GM23248 (cell line): ENCODE measurements around the gene CSNK2A2. TPM values are rescaled to one million over a fixed set of nuclear protein-coding genes. Genes with fewer than 3 reads are reported as not detected.

Source experiments
- DNase-seq: peaks from one replicate; pipeline ENCODE4 v3.0.0-alpha.2; 2015
- H2AFZ ChIP-seq: fragments of 200-600 bp; sonication (generic); 2 replicates; pipeline ENCODE4 v1.6.1; 2016; ENCODE audit warnings: antibody characterized with exemption
- H3F3A ChIP-seq: fragments of 200-600 bp; sonication (generic); 2 replicates; pipeline ENCODE4 v1.6.1; 2016; ENCODE audit warnings: mild to moderate bottlenecking, antibody characterized with exemption, mixed run types; ENCODE audit not compliant: insufficient read depth
- H3K27ac ChIP-seq: fragments of 200-600 bp; sonication (generic); 2 replicates; pipeline ENCODE4 v1.5.1; 2016; ENCODE audit warnings: mild to moderate bottlenecking
- H3K27me3 ChIP-seq: fragments of 200-600 bp; sonication (generic); replicated peaks from 2 replicates; pipeline ENCODE4 v1.6.1; 2016; ENCODE audit warnings: mild to moderate bottlenecking; ENCODE audit not compliant: insufficient read depth
- H3K36me3 ChIP-seq: fragments of 200-600 bp; sonication (generic); 2 replicates; pipeline ENCODE4 v1.6.1; 2016; ENCODE audit warnings: low read depth, mild to moderate bottlenecking
- H3K4me1 ChIP-seq: fragments of 200-600 bp; sonication (generic); 2 replicates; pipeline ENCODE4 v1.6.1; 2016; ENCODE audit warnings: mild to moderate bottlenecking; ENCODE audit not compliant: insufficient read depth
- H3K4me2 ChIP-seq: fragments of 200-600 bp; sonication (generic); one replicate; pipeline ENCODE4 v1.6.1; 2016; ENCODE audit warnings: mild to moderate bottlenecking; ENCODE audit not compliant: unreplicated experiment
- H3K4me3 ChIP-seq: fragments of 200-600 bp; sonication (generic); 2 replicates; pipeline ENCODE4 v1.5.1; 2016; ENCODE audit warnings: mild to moderate bottlenecking
- H3K79me2 ChIP-seq: fragments of 200-600 bp; sonication (generic); 2 replicates; pipeline ENCODE4 v1.6.1; 2016; ENCODE audit warnings: mild to moderate bottlenecking; ENCODE audit not compliant: insufficient read depth
- H3K9ac ChIP-seq: fragments of 200-600 bp; sonication (generic); 2 replicates; pipeline ENCODE4 v1.6.1; 2016; ENCODE audit warnings: mild to moderate bottlenecking
- H3K9me2 ChIP-seq: fragments of 200-600 bp; sonication (generic); 2 replicates; pipeline ENCODE4 v1.6.1; 2016; ENCODE audit warnings: mixed run types, mild to moderate bottlenecking, moderate library complexity; ENCODE audit not compliant: insufficient read depth
- H3K9me3 ChIP-seq: fragments of 200-600 bp; sonication (generic); one replicate; pipeline ENCODE4 v1.6.1; 2017; ENCODE audit warnings: low read depth
- H4K20me1 ChIP-seq: fragments of 200-600 bp; sonication (generic); 2 replicates; pipeline ENCODE4 v1.6.0; 2016; ENCODE audit not compliant: insufficient read depth
- EZH2 ChIP-seq: fragments of 200-600 bp; sonication (generic); IDR thresholded peaks from 2 replicates; pipeline ENCODE4 v1.6.1; 2018; ENCODE audit warnings: antibody characterized with exemption, mild to moderate bottlenecking; ENCODE audit not compliant: insufficient read depth, poor library complexity, severe bottlenecking
- EZH2phosphoT487 ChIP-seq: fragments of 200-600 bp; sonication (generic); IDR thresholded peaks from 2 replicates; pipeline ENCODE4 v1.6.1; 2018; ENCODE audit warnings: antibody characterized with exemption, moderate library complexity, mild to moderate bottlenecking, low read depth; ENCODE audit not compliant: insufficient read depth
- WGBS, 2 experiments: methylation state at CpG; one replicate each; pipeline ENCODE4 v1.1.6; 2015 to 2017; ENCODE audit warnings: low lambda C conversion rate in 2 of 2, low coverage in 1 of 2; ENCODE audit errors: missing lambda C conversion rate in 2 of 2; 5-methylcytosine and 5-hydroxymethylcytosine counted together
- in situ Hi-C: fragments of 300-500 bp; cut with MboI; formaldehyde crosslinking; loops from 2 replicates; pipeline ENCODE4 v1.15.0; 2020
- polyA plus RNA-seq: library from polyadenylated mRNA; unstranded; fragments of >200 nt; fragmentation: Nextera tagmentation; extraction: Ambion mirVana; gene quantifications from 2 replicates; pipeline ENCODE4 v1.2.1, GENCODE V29; 2016
- total RNA-seq: library from RNA; depleted of rRNA; stranded (reverse); fragments of >200 nt; shearing (Covaris generic); gene quantifications from 2 replicates; pipeline ENCODE4 v1.2.3, GENCODE V29; 2014

CSNK2A2 gene
- total and polyA plus RNA-seq, 2 experiments from 2014 or later, result 16.6 to 27.4 TPM

- Histone ChIP-seq H3K79me2 (peaks cover 43% of the 10 kb centered on the region), H4K20me1 (peaks cover 5% of the 10 kb centered on the region; the same call in 1 of the 2 replicates), H3K9me3 (no peaks in the 10 kb centered on the region), H3K4me3 (peak within 1 kb of the TSS; percentile 93), H3K27ac (peak within 1 kb of the TSS; percentile 95), H3K9ac (peak within 1 kb of the TSS; percentile 95), H3K4me2 (peak within 1 kb of the TSS; percentile 96), H3K27me3 (no peaks in the 10 kb centered on the region), H3K9me2 (no peaks in the 10 kb centered on the region), H3F3A (peaks cover 27% of the 10 kb centered on the region), H3K36me3 (no peaks in the 10 kb centered on the region), H2AFZ (peak within 1 kb of the TSS; percentile 89), H3K4me1 (peaks cover 39% of the 10 kb centered on the region)
- 2 to 3% methylated on average over 63 to 70 of the region's 70 CpGs for WGBS, 2 experiments
- TF ChIP-seq EZH2phosphoT487 (no peak), EZH2 (no peak)
- DNase-seq, result peak; percentile 100
- in situ Hi-C loops, result no loop called here
These were observed 68.6 kb downstream of the CSNK2A2 start, which contains the start of gene CFAP20 for GRCh38 chr16:58129097-58129936. TSS of gene CFAP20 (minus strand) at chr16:58129381. CDS start at chr16:58129115, 266 bp downstream.

GRCh38 chr16:58128711-58129096 lies 69.2 kb downstream of the CSNK2A2 start:
- H3K9ac ChIP-seq, result peak overlapping the region; percentile 95
- 0 to 1% methylated on average over 8 to 22 of the region's 25 CpGs for WGBS, 2 experiments

DNA sequence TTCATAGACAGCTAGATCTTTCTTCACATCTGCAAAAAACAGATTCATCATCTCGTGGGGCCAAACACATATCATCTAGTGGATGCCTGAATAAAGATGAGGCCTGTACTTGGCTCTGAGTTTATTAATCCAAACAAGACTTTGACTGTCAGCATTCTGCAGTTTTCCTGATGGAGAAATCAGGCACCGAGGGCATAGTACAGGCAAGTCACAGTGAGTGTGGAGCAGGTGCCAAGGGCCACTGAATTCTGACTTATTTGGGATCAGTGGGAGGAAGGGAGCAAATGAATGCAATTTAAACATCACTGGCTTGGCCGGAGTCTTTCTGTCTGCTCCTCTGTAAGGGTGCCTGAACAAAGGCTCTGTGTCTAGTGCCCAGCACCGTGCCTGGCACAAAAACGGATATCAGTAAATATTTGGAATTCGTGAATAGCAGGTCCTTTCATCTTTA lies 69.7 kb downstream of the CSNK2A2 start:
- H4K20me1 ChIP-seq, result peaks cover 5% of the 10 kb centered on the region; the same call in 1 of the 2 replicates
- DNase-seq, result peak; percentile 34
- peak overlapping the region; percentile 95 for H3K9ac ChIP-seq
- WGBS, 2 experiments, result 0 to 1% methylated on average over 6 of the region's 6 CpGs
- H3K36me3 ChIP-seq, result no peaks in the 10 kb centered on the region
- in situ Hi-C loops, result no loop called here
- H3K27ac ChIP-seq, result peak overlapping the region; percentile 95
- H3F3A ChIP-seq, result peaks cover 35% of the 10 kb centered on the region
- H3K4me3 ChIP-seq, result peak overlapping the region; percentile 93
- no peak for TF ChIP-seq EZH2phosphoT487
- no peaks in the 10 kb centered on the region for H3K27me3 ChIP-seq
- H3K9me2 ChIP-seq, result no peaks in the 10 kb centered on the region
- H3K9me3 ChIP-seq, result no peaks in the 10 kb centered on the region
- H2AFZ ChIP-seq, result no peak overlapping the region
- H3K4me1 ChIP-seq, result peaks cover 43% of the 10 kb centered on the region
- H3K79me2 ChIP-seq, result peaks cover 54% of the 10 kb centered on the region
- H3K4me2 ChIP-seq, result peak overlapping the region; percentile 96

More at GRCh38 chr16:58128711-58129096, 69.2 kb downstream of the CSNK2A2 start:
- Histone ChIP-seq H3K27ac (peak overlapping the region; percentile 95), H3K4me3 (peak overlapping the region; percentile 93), H3K9me3 (no peaks in the 10 kb centered on the region), H3K27me3 (no peaks in the 10 kb centered on the region), H3K36me3 (no peaks in the 10 kb centered on the region), H3K4me2 (peak overlapping the region; percentile 96), H3F3A (peaks cover 33% of the 10 kb centered on the region), H3K79me2 (peaks cover 49% of the 10 kb centered on the region), H3K4me1 (peaks cover 43% of the 10 kb centered on the region), H2AFZ (peak overlapping the region; percentile 89), H4K20me1 (peaks cover 5% of the 10 kb centered on the region; the same call in 1 of the 2 replicates), H3K9me2 (no peaks in the 10 kb centered on the region)
- TF ChIP-seq EZH2phosphoT487 (no peak), EZH2 (no peak)
- in situ Hi-C loops, result no loop called here
- DNase-seq, result peak; percentile 39

DNA sequence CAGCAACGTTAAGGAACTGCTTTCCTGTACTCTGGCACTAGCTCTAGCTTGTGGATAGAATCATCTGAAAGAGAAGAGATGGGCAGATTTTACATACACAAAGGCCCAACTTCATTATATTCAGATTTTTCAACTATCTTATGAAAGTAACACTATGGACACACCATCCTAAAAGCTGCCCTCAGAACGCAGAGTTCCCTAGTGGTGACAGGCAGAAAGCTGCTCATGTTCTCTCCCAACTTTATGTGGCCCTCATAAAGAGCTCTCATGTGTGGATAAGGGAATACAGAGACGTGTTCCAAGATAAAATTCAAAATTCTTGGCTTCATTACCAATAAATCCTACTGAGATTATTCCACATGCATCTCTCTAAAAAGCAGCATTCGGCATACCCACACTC lies 70.3 kb downstream of the CSNK2A2 start:
- TF ChIP-seq EZH2 (no peak), EZH2phosphoT487 (no peak)
- H3K79me2 ChIP-seq, result peaks cover 60% of the 10 kb centered on the region
- H3K27ac ChIP-seq, result peak overlapping the region; percentile 95
- H4K20me1 ChIP-seq, result peaks cover 5% of the 10 kb centered on the region; the same call in 1 of the 2 replicates
- peak; percentile 59 for DNase-seq
- H3K27me3 ChIP-seq, result no peaks in the 10 kb centered on the region
- peaks cover 43% of the 10 kb centered on the region for H3K4me1 ChIP-seq
- H3K9me2 ChIP-seq, result no peaks in the 10 kb centered on the region
- peak overlapping the region; percentile 95 for H3K9ac ChIP-seq
- H3K36me3 ChIP-seq, result no peaks in the 10 kb centered on the region
- peaks cover 35% of the 10 kb centered on the region for H3F3A ChIP-seq
- H2AFZ ChIP-seq, result no peak overlapping the region
- no peaks in the 10 kb centered on the region for H3K9me3 ChIP-seq
- 12 to 13% methylated on average over 4 of the region's 4 CpGs for WGBS, 2 experiments
- H3K4me3 ChIP-seq, result peak overlapping the region; percentile 93
- H3K4me2 ChIP-seq, result peak overlapping the region; percentile 96
- in situ Hi-C loops, result no loop called here
